Measurements from ENCODE around the gene CDCA5. TPM values are rescaled to one million over a fixed set of nuclear protein-coding genes. Genes with fewer than 3 reads are reported as not detected.

The CDCA5 gene
- total RNA-seq, 1 experiment from 2014 or later, result 17.3 TPM

DNA sequence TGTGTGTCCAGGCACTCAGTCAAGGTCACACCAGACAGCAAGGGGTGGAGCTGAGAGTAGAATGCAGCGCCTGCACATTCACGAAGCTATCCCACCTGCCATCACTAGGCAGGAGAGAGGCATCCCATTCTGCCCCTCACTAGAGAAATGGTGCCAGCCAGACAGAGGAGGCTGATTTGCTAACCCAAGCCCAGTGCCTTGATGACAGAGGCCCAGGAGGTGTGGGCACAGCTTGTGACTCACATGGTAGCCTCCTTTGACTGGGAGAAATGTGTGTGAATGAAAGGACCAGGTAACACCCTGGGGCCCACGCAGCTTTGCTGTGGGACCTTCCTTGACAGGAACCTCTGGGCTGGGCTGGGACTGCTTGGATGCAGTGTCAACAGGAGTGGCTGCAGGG is 20.3 kb downstream of the CDCA5 start:
- intact Hi-C loops (cut with micrococcal nuclease), result no loop called here
- Mint-ChIP-seq H3K4me3 (ENCODE audit: unreplicated experiment) (no peak overlapping the region), H3K36me3 (ENCODE audit: insufficient read depth, unreplicated experiment) (no peaks in the 10 kb centered on the region), H3K9me3 (ENCODE audit: unreplicated experiment) (no peaks in the 10 kb centered on the region), H3K27me3 (ENCODE audit: insufficient read depth, unreplicated experiment) (no peaks in the 10 kb centered on the region), H3K4me1 (ENCODE audit: insufficient read depth, unreplicated experiment) (peaks cover 5% of the 10 kb centered on the region), H3K27ac (ENCODE audit: low read depth, unreplicated experiment) (no peak overlapping the region)
- ChIA-PET POLR2A (interaction anchor here (0.6 kb wide), 1 partner anchor 15 kb away, joined by 3 read pairs; no protein-coding TSS in a partner anchor), CTCF (interaction anchor here (0.6 to 0.7 kb wide), 2 partner anchors 22 to 215 kb away, joined by 3 read pairs; no protein-coding TSS in a partner anchor)
- BruUV-seq (replicated peaks), result no TSS peak
- no peak for TF ChIP-seq CTCF (IDR thresholded peaks at IDR 0.05; ENCODE audit: unreplicated experiment)
- no peak for DNase-seq (ENCODE audit: unreplicated experiment)

DNA sequence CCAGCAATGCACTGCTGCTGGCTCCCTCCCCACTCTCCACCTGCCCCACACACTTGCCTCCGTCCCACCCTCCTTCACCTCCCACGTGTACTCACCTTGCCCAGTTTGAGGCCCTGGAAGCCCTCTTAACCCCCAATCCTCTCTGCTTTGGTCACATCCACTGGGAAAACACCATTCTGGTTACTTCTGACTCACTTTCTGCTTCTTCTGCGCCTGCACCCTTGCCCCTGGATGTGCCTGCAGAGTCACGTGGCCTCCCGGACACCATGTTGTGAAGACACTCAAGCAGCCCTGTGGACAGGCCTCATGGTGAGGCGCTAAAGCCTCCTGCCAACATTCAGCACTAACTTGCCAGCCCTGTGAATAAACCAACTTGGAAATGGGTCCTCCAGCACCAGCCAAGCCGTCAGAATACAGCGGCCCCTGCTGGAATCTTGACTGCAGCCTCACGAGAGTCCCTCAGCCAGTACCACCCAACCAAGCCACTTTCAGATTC is 22.9 kb downstream of the CDCA5 start:
- intact Hi-C loops (cut with micrococcal nuclease), result no loop called here
- no peaks in the 10 kb centered on the region for H3K9me3 Mint-ChIP-seq (ENCODE audit: unreplicated experiment)
- no TSS peak for BruUV-seq (replicated peaks)
- peak; percentile 34 for DNase-seq (ENCODE audit: unreplicated experiment)
- CTCF ChIA-PET, result no interaction called here
- no peak overlapping the region for H3K27ac Mint-ChIP-seq (ENCODE audit: low read depth, unreplicated experiment)
- no peak for TF ChIP-seq CTCF (IDR thresholded peaks at IDR 0.05; ENCODE audit: unreplicated experiment)
- POLR2A ChIA-PET, result no interaction called here
- no peaks in the 10 kb centered on the region for H3K36me3 Mint-ChIP-seq (ENCODE audit: insufficient read depth, unreplicated experiment)
- no peak overlapping the region for H3K4me3 Mint-ChIP-seq (ENCODE audit: unreplicated experiment)
- no peaks in the 10 kb centered on the region for H3K27me3 Mint-ChIP-seq (ENCODE audit: insufficient read depth, unreplicated experiment)
- peaks cover 5% of the 10 kb centered on the region for H3K4me1 Mint-ChIP-seq (ENCODE audit: insufficient read depth, unreplicated experiment)

- ChIA-PET CTCF (interaction anchor here (0.7 kb wide), 1 partner anchor 10 kb away, joined by 3 read pairs; no protein-coding TSS in a partner anchor), POLR2A (no interaction called here)
- no peak overlapping the region for H3K27ac Mint-ChIP-seq (ENCODE audit: low read depth, unreplicated experiment)
Observed at GRCh38 chr11:65059959-65060824, 23.6 kb downstream of the CDCA5 start.

More at GRCh38 chr11:65059959-65060824, 23.6 kb downstream of the CDCA5 start:
- TF ChIP-seq CTCF (IDR thresholded peaks at IDR 0.05; ENCODE audit: unreplicated experiment), result no peak
- Mint-ChIP-seq H3K4me3 (ENCODE audit: unreplicated experiment) (no peak overlapping the region), H3K9me3 (ENCODE audit: unreplicated experiment) (no peaks in the 10 kb centered on the region), H3K4me1 (ENCODE audit: insufficient read depth, unreplicated experiment) (peaks cover 5% of the 10 kb centered on the region), H3K27me3 (ENCODE audit: insufficient read depth, unreplicated experiment) (no peaks in the 10 kb centered on the region), H3K36me3 (ENCODE audit: insufficient read depth, unreplicated experiment) (no peaks in the 10 kb centered on the region)
- no TSS peak for BruUV-seq (replicated peaks)
- no peak for DNase-seq (ENCODE audit: unreplicated experiment)
- intact Hi-C loops (cut with micrococcal nuclease), result no loop called here

Data from MCF 10A (cell line).